IMR-90 (cell line): ENCODE results near the gene FLOT2. TPM values are rescaled to one million over a fixed set of nuclear protein-coding genes. Genes with fewer than 3 reads are reported as not detected.

Experiments used
- ATAC-seq: fragments of 200-7000 bp; cut with Tn5 transposase; 2 replicates; pipeline ENCODE4 v1.9.1; 2020; ENCODE audit warnings: low read depth, mild to moderate bottlenecking, moderate library complexity
- BruUV-seq: library from RNA; stranded (reverse); fragments of 400-500 nt; replicated peaks from 2 replicates; lab custom pipeline; 2021; lab: Mats Ljungman, UMichigan
- CTCF ChIA-PET: fragments of 300-600 bp; formaldehyde crosslinking; extraction: SDS; loops from one replicate; lab custom pipeline; 2021; ENCODE audit warnings: antibody characterized with exemption; lab: Yijun Ruan, JAX
- POLR2A ChIA-PET: fragments of 300-600 bp; sonication (Branson Sonifier 250); formaldehyde crosslinking; loops from one replicate; lab custom pipeline; 2022; ENCODE audit warnings: antibody characterized with exemption; ENCODE audit not compliant: unreplicated experiment; lab: Charles Lee
- DNase-seq: peaks from one replicate; pipeline ENCODE4 v3.0.0; 2013
- H2AFZ ChIP-seq: replicated peaks from 2 replicates; pipeline ENCODE3; 2013; ENCODE audit warnings: low read length, mild to moderate bottlenecking; ENCODE audit not compliant: poor library complexity
- H2AK5ac ChIP-seq: 2 replicates; pipeline ENCODE4 v1.6.1; 2013; ENCODE audit warnings: low read depth, low read length, inconsistent platforms
- H2AK9ac ChIP-seq: replicated peaks from 2 replicates; pipeline ENCODE3; 2013; ENCODE audit warnings: mild to moderate bottlenecking, low read depth, low read length, moderate library complexity; ENCODE audit not compliant: poor library complexity
- H2BK120ac ChIP-seq: 2 replicates; pipeline ENCODE4 v1.6.1; 2013; ENCODE audit warnings: low read depth, low read length, inconsistent platforms
- H2BK15ac ChIP-seq: 3 replicates; pipeline ENCODE4 v1.6.1; 2013; ENCODE audit warnings: low read depth, low read length, inconsistent platforms
- H2BK20ac ChIP-seq: 2 replicates; pipeline ENCODE4 v1.6.1; 2013; ENCODE audit warnings: low read depth, mild to moderate bottlenecking, inconsistent platforms, low read length, moderate library complexity
- H2BK5ac ChIP-seq: 2 replicates; pipeline ENCODE4 v1.6.1; 2013; ENCODE audit warnings: mild to moderate bottlenecking, low read depth, low read length, inconsistent platforms; ENCODE audit not compliant: poor library complexity, severe bottlenecking
- H3K14ac ChIP-seq: replicated peaks from 2 replicates; pipeline ENCODE4 v1.6.1; 2013; ENCODE audit warnings: low read depth, low read length, inconsistent platforms
- H3K18ac ChIP-seq: 2 replicates; pipeline ENCODE4 v1.6.1; 2013; ENCODE audit warnings: low read depth, low read length, control low read depth
- H3K23ac ChIP-seq: 2 replicates; pipeline ENCODE4 v1.6.1; 2013; ENCODE audit warnings: low read depth, low read length, inconsistent platforms
- H3K27ac ChIP-seq: 2 replicates; pipeline ENCODE4 v1.5.1; 2013; ENCODE audit warnings: mild to moderate bottlenecking, control low read depth, low read length; ENCODE audit not compliant: insufficient read depth
- H3K27me3 ChIP-seq: 2 replicates; pipeline ENCODE4 v1.6.1; 2013; ENCODE audit warnings: low read length; ENCODE audit not compliant: control insufficient read depth, insufficient read depth
- H3K36me3 ChIP-seq: 2 replicates; pipeline ENCODE4 v1.6.1; 2013; ENCODE audit warnings: low read length, mixed read lengths; ENCODE audit not compliant: control insufficient read depth, insufficient read depth
- H3K4ac ChIP-seq: 2 replicates; pipeline ENCODE4 v1.6.1; 2013; ENCODE audit warnings: low read depth, low read length, inconsistent platforms
- H3K4me1 ChIP-seq: 2 replicates; pipeline ENCODE4 v1.6.1; 2013; ENCODE audit warnings: low read length, mixed read lengths; ENCODE audit not compliant: control insufficient read depth, insufficient read depth
- H3K4me2 ChIP-seq: 2 replicates; pipeline ENCODE4 v1.6.1; 2013; ENCODE audit warnings: low read depth, mild to moderate bottlenecking, control low read depth, low read length, moderate library complexity
- H3K4me3 ChIP-seq: 2 replicates; pipeline ENCODE4 v1.5.1; 2013; ENCODE audit warnings: low read depth, mild to moderate bottlenecking, control low read depth, low read length, moderate library complexity; ENCODE audit not compliant: insufficient read depth
- H3K56ac ChIP-seq: 2 replicates; pipeline ENCODE4 v1.6.1; 2013; ENCODE audit warnings: low read length, inconsistent platforms; ENCODE audit not compliant: insufficient read depth; ENCODE audit errors: extremely low read depth
- H3K79me1 ChIP-seq, 2 experiments: 2 replicates each; pipeline ENCODE4 v1.6.1; 2013; ENCODE audit warnings: low read length in 2 of 2, inconsistent platforms in 1 of 2, low read depth in 1 of 2
- H3K9ac ChIP-seq: 2 replicates; pipeline ENCODE4 v1.6.1; 2013; ENCODE audit warnings: low read depth, low read length, control low read depth
- H3K9me1 ChIP-seq: 2 replicates; pipeline ENCODE4 v1.6.1; 2013; ENCODE audit warnings: low read length, inconsistent platforms; ENCODE audit not compliant: insufficient read depth
- H3K9me3 ChIP-seq: 2 replicates; pipeline ENCODE4 v1.6.1; 2013; ENCODE audit warnings: low read length; ENCODE audit not compliant: control insufficient read depth, insufficient read depth
- H4K20me1 ChIP-seq: 2 replicates; pipeline ENCODE4 v1.6.1; 2013; ENCODE audit warnings: low read length, inconsistent platforms; ENCODE audit not compliant: insufficient read depth
- H4K5ac ChIP-seq: 2 replicates; pipeline ENCODE4 v1.6.1; 2013; ENCODE audit warnings: mild to moderate bottlenecking, low read depth, low read length, control low read depth
- H4K8ac ChIP-seq, 2 experiments: 2 replicates each; pipeline ENCODE4 v1.6.1; 2013; ENCODE audit warnings: low read depth in 2 of 2, low read length in 2 of 2, control low read depth in 1 of 2, inconsistent platforms in 1 of 2
- H4K91ac ChIP-seq: 2 replicates; pipeline ENCODE4 v1.6.1; 2013; ENCODE audit warnings: low read depth, low read length, inconsistent platforms; ENCODE audit not compliant: insufficient read depth
- CEBPB ChIP-seq: IDR thresholded peaks from 2 replicates; pipeline ENCODE4 v1.6.1; 2012; ENCODE audit warnings: low read depth, low read length, improper control_type of control experiment
- ELK1 ChIP-seq: fragments of 150-350 bp; IDR thresholded peaks from 2 replicates; pipeline ENCODE4 v1.6.1; 2016; ENCODE audit warnings: low read depth, mild to moderate bottlenecking, low read length, moderate library complexity, borderline replicate concordance
- FOS ChIP-seq: fragments of 150-350 bp; IDR thresholded peaks from 2 replicates; pipeline ENCODE4 v1.6.1; 2016; ENCODE audit warnings: low read depth, low read length
- MAZ ChIP-seq: IDR thresholded peaks from 2 replicates; pipeline ENCODE4 v1.6.1; 2012; ENCODE audit warnings: low read depth, mild to moderate bottlenecking, low read length, improper control_type of control experiment, moderate library complexity, borderline replicate concordance
- MXI1 ChIP-seq: IDR thresholded peaks from 2 replicates; pipeline ENCODE4 v1.6.1; 2012; ENCODE audit warnings: low read depth, mild to moderate bottlenecking, low read length, moderate library complexity, borderline replicate concordance
- RCOR1 ChIP-seq: IDR thresholded peaks from 2 replicates; pipeline ENCODE4 v1.6.1; 2012; ENCODE audit warnings: mild to moderate bottlenecking, low read length, improper control_type of control experiment; ENCODE audit not compliant: insufficient replicate concordance
- WGBS, 2 experiments: methylation state at CpG; one replicate each; pipeline versions ENCODE4 v1.1.5 to v1.1.7; 2013; ENCODE audit warnings: missing lambda C conversion rate in 2 of 2; ENCODE audit not compliant: insufficient read length in 1 of 2; ENCODE audit errors: extremely low coverage in 2 of 2; 5-methylcytosine and 5-hydroxymethylcytosine counted together
- dilution Hi-C: fragments of 300-500 bp; cut with HindIII; formaldehyde crosslinking; loops from one replicate; pipeline ENCODE4 v1.14.3; 2018; ENCODE audit warnings: low sequenced_read_pairs; ENCODE audit not compliant: unreplicated experiment
- in situ Hi-C: fragments of 300-500 bp; cut with MboI; formaldehyde crosslinking; loops from 3 replicates; pipeline ENCODE4 v1.14.3; 2019; ENCODE audit warnings: low sequenced_read_pairs, inconsistent platforms, mixed read lengths
- intact Hi-C: fragments of 100-400 bp; cut with micrococcal nuclease; formaldehyde crosslinking; loops from 2 replicates; pipeline ENCODE4 v1.10.0; 2022
- polyA plus RNA-seq, 3 experiments: library from polyadenylated mRNA; depleted of rRNA; stranded (reverse); fragments of >200 nt; gene quantifications; 2 replicates each; pipeline ENCODE4 v1.2.3, GENCODE V29; 2012; ENCODE audit warnings: low replicate concordance in 1 of 3
- total RNA-seq: library from RNA; depleted of rRNA; stranded (reverse); fragments of >200 nt; gene quantifications from 2 replicates; pipeline ENCODE4 v1.2.3, GENCODE V29; 2012

The FLOT2 gene
- total and polyA plus RNA-seq, 2 of the 4 experiments (the other 2 are of a cell fraction) = 19.7 to 67.9 TPM

- CTCF ChIA-PET = interaction anchor here (0.5 to 2.1 kb wide), 4 partner anchors 52 to 151 kb away, joined by 3 to 11 read pairs (median 6); partner anchors contain the start of gene TLCD1
- Histone ChIP-seq H3K9ac (no peak overlapping the region), H4K91ac (no peak overlapping the region), H2BK20ac (no peak overlapping the region), H3K18ac (no peak overlapping the region), H3K27me3 (no peaks in the 10 kb centered on the region), H2AFZ (no peak overlapping the region), H3K9me3 (no peaks in the 10 kb centered on the region), H3K9me1 (no peaks in the 10 kb centered on the region), H4K5ac (no peak overlapping the region), H3K79me1 (no peaks in the 10 kb centered on the region), H3K4me2 (no peak overlapping the region), H2BK120ac (no peak overlapping the region), H2BK5ac (no peak overlapping the region), H2AK5ac (no peak overlapping the region), H3K4ac (no peak overlapping the region), H3K14ac (no peak overlapping the region), H4K20me1 (no peaks in the 10 kb centered on the region), H3K27ac (no peak overlapping the region), H3K56ac (no peak overlapping the region), H3K4me1 (no peaks in the 10 kb centered on the region), H3K36me3 (peaks cover 39% of the 10 kb centered on the region), H3K4me3 (no peak overlapping the region), H2BK15ac (no peak overlapping the region), H2AK9ac (no peak overlapping the region), H3K23ac (no peak overlapping the region), H4K8ac (no peak overlapping the region)
- intact Hi-C loops (no loop called here), in situ Hi-C loops (no loop called here), dilution Hi-C loops (no loop called here)
- DNase-seq (no peak), ATAC-seq (no peak)
- no CpG with 5 or more reads among the region's 2 CpGs for WGBS, 2 experiments
- POLR2A ChIA-PET = no interaction called here
- no TSS peak for BruUV-seq
- TF ChIP-seq FOS (no peak), CEBPB (no peak), MXI1 (no peak), RCOR1 (no peak), MAZ (no peak), ELK1 (no peak)
Observed at GRCh38 chr17:28878158-28878910, 19.2 kb downstream of the FLOT2 start.
